ENCODE measurements around the gene CCDC69.
"Not testable (repeated sequence)": the region's sequence is repeated elsewhere in the genome, so short reads cannot be mapped to it uniquely, and the experiment has no call there.

The CCDC69 gene

GRCh38 chr5:151245680-151246219 lies 21.9 kb upstream of the CCDC69 start:
- in situ Hi-C loops (cut with MboI; ENCODE audit: low sequenced_read_pairs): no loop called here

DNA sequence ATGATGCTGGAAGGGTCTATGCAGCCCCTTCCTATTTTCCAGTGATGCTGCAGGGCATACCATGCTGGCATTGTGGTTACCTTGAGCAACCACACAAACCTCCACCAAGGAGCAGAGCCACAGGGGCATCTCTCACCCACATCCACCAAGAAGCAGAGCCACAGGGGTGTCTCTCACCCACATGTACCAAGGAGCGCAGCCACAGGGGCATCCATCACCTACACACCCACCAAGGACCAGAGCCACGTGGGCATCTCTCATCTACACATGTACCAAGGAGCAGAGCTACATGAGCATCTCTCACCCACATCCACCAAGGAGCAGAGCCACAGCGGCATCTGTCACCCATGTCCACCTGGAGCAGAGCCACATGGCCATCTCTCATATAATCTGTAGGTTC lies 20.3 kb upstream of the CCDC69 start:
- in situ Hi-C loops (cut with MboI; ENCODE audit: low sequenced_read_pairs): no loop called here

GRCh38 chr5:151243564-151243963 lies 19.7 kb upstream of the CCDC69 start:
- in situ Hi-C loops (cut with MboI; ENCODE audit: low sequenced_read_pairs): no loop called here

DNA sequence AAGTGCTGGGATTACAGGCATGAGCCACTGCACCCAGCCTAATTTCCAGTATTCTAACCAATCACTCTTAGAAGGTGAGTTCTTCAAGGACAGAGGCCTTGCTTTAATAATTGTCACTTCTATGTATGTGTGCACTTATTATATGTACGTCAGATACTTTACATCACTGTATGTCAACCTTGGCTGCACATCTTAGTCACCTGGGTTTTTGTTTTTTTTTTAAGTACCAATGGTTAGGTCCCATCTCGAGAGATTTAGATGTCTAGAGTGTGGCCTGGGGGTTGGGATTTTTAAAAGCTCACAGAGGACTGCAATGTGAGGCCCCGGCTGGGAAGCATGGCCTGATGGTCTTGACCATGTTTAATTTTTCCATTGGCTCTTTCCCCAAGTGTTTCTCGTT lies 19.2 kb upstream of the CCDC69 start:
- in situ Hi-C loops (cut with MboI; ENCODE audit: low sequenced_read_pairs): no loop called here

- in situ Hi-C loops (cut with MboI; ENCODE audit: low sequenced_read_pairs): no loop called here
Observed at GRCh38 chr5:151240924-151241635, 17.2 kb upstream of the CCDC69 start.

- in situ Hi-C loops (cut with MboI; ENCODE audit: low sequenced_read_pairs): not testable (repeated sequence)
Observed at GRCh38 chr5:151240268-151240835, 16.5 kb upstream of the CCDC69 start.

DNA sequence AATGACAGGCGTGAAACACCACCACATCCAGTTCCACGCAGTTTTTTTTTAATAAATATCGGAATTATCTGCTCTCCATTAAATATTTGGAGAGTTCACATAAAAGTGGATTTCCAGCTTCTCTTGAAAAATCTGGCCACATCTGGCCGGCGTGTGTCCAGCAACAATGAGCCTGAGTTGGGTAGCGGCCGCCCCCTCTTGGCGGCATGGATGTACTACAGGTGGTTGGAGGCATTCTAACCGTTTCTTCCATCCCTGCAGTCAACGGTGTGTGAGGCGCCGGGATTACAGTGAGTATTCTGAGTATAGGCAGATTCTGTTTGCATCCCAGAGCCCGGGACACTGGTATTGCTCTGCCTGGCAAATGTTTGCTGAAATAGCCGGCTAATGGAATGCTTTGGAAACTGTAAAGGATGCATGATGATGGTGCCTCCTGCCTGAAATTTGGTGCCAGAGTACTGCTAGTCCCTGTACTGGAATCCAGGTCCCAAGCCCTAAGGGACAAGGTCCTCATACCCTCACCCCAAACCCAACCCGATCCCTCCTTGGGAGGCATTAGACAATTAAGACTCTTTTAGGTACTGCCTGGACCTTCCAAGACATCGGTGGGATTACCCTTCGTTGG lies 15.5 kb upstream of the CCDC69 start:
- in situ Hi-C loops (cut with MboI; ENCODE audit: low sequenced_read_pairs): no loop called here

GRCh38 chr5:151238303-151238741 lies 14.4 kb upstream of the CCDC69 start:
- in situ Hi-C loops (cut with MboI; ENCODE audit: low sequenced_read_pairs): no loop called here

DNA sequence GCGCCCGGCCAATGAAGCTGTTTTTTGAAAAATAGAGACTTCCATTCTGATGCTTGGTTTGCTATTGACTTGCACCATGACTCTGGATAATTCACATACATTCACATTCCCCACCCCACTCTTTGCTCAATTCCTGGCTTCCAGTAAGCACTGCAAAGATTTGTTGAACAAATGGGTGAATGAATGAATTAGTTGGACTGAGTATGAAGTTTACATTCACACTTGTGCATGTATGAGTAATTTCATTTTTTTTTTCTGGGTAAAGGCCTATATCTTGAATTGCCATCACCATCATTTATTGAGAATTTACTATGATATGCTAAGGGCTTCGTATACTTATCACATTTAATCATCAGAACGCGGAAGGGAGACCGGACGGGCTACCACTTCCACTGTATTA lies 13.8 kb upstream of the CCDC69 start:
- in situ Hi-C loops (cut with MboI; ENCODE audit: low sequenced_read_pairs): no loop called here

- in situ Hi-C loops (cut with MboI; ENCODE audit: low sequenced_read_pairs): no loop called here
Observed at GRCh38 chr5:151236888-151237287, 13.0 kb upstream of the CCDC69 start.

- in situ Hi-C loops (cut with MboI; ENCODE audit: low sequenced_read_pairs): not testable (repeated sequence)
Observed at GRCh38 chr5:151235239-151235571, 11.3 kb upstream of the CCDC69 start.

- in situ Hi-C loops (cut with MboI; ENCODE audit: low sequenced_read_pairs): no loop called here
Observed at GRCh38 chr5:151234476-151235238, 10.8 kb upstream of the CCDC69 start.

DNA sequence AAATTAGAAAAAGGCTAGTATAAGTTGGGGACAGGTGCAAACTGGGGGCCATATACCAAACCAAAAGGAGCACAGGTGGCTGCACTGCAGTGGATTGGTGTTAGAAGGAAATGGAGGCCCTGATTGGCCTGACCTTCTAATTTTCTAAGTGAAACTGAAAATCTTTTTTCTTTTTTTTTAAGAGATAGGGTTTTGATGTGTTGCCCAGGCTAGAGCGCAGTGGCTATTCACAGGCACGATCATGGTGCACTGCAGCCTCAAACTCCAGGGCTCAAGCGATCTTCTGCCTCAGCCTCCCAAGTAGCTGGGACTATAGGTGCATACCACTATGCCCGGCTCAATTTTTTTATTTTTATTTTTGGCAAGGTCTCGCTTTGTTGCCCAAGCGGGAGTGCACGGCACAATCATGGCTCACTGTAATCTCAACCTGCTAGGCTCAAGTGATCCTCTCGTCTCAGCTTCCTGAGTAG lies 9.8 kb upstream of the CCDC69 start:
- in situ Hi-C loops (cut with MboI; ENCODE audit: low sequenced_read_pairs): no loop called here

DNA sequence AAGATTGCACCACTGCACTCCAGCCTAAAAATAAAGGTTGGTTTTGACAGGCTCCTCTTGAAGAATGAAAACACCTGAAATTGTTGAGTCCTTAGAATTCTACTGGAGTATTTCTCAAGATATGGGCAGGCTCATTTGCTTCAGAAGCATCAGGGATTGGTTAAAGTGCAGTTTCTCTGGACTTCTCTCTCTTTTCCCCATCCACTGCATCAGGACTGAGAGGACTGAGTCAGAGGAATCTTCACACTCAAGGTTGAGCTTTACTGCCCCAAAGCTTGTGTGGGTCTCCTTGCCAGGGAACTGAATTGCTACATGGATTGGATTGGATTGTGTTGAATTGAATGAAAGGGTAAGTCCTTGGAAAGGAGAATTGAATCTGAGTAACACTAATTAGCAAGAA lies 7.5 kb upstream of the CCDC69 start:
- in situ Hi-C loops (cut with MboI; ENCODE audit: low sequenced_read_pairs): no loop called here

- in situ Hi-C loops (cut with MboI; ENCODE audit: low sequenced_read_pairs): no loop called here
Observed at GRCh38 chr5:151230048-151230680, 6.3 kb upstream of the CCDC69 start.

DNA sequence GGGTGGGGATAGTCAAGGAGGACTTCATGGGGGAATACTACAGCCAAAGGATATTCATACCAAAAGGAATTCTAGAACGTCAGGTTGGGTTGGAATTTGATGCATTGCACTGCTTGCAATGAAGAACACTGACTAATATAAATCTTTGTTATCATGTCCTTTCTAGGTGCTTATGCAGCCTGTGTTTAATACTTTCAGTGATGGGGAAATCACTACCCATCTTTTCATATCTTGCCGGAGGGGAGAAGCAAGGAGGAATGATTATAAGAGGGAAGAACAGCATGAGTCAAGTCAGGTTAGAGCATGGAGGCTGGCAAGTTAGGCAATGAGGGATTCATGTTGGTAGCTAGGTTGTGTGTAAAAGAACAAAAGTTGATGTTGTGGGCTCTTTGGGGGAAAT lies 5.1 kb upstream of the CCDC69 start:
- in situ Hi-C loops (cut with MboI; ENCODE audit: low sequenced_read_pairs): no loop called here

DNA sequence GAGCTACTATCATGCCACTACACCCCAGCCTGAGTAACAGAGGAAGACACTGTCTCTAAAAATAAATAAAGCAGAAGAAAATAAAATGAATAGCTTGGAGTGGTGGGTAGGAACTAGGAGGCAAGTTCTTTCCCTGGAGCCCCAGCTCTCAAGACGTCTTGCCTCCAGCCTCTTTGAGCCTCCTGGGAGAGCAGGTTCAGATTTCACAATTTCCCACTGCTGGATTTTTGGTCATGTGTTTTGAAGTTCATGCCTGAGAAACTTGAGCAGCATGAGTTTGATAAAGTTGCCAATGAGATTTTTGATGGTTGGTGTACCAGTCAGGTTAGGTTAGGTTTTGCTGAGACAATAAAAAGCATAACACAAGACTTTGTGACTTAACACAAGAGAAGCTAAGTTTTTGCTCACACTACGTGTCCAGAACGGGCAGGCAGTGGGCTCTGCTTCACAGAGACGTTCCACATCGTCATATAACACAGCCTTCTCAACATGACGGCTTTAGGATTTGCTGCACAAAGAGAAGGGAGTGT lies 4.1 kb upstream of the CCDC69 start:
- in situ Hi-C loops (cut with MboI; ENCODE audit: low sequenced_read_pairs): no loop called here

- in situ Hi-C loops (cut with MboI; ENCODE audit: low sequenced_read_pairs): no loop called here
Observed at GRCh38 chr5:151225475-151225874, 1.6 kb upstream of the CCDC69 start.

DNA sequence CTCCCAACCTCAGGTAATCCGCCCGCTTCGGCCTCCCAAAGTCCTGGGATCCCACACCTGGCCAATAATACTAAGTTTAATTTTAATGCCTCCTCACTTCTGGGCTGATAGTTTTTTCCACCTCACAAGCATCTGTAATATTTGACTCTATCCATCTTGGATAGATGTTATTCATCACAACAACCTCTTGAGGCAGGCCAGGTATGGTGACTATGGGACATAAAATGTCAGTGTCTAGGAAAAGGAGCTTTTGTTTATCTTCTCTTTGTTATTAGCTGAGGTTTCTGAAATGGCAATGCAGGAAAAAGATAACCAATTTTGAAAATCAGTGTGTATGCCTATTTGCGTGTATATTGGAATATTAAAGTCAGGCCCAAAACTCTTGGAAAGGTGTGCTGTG lies 1.2 kb upstream of the CCDC69 start:
- in situ Hi-C loops (cut with MboI; ENCODE audit: low sequenced_read_pairs): no loop called here

DNA sequence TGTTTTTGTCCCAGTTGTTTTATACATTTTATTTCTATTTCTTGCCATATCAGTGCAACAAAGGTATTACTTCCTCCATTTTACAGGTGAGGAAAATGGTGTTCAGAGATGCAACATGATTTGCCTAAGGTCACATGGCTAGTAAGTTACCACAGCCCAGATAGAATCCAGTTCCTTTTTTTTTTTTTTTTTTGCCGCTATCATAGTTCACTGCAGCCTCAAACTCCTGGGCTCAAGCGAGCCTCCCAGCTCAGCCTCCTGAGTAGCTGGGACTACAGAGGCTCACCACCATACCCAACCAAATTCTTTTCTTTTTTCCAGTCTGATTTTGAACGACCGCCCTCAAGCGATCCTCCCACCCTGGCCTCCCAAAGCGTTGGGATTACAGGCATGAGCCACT lies 480 bp upstream of the CCDC69 start:
- in situ Hi-C loops (cut with MboI; ENCODE audit: low sequenced_read_pairs): no loop called here

Data from HL-60/S4 treated with phorbol 12-myristate 13-acetate at 8.2 ng/mL for 4 days and 3 days (cell line).